ENCODE data around the gene GHR. TPM values are rescaled to one million over a fixed set of nuclear protein-coding genes. Genes with fewer than 3 reads are reported as not detected.

Gene GHR
- total RNA-seq, 1 donor from 2014 or later: 1.3 TPM

- Histone ChIP-seq H3K4me3 (ENCODE audit: low read depth, low read length) (no peak overlapping the region), H3K36me3 (ENCODE audit: control insufficient read depth, insufficient read depth, low read length) (no peaks in the 10 kb centered on the region), H3K27me3 (ENCODE audit: control insufficient read depth, insufficient read depth, low read length) (no peaks in the 10 kb centered on the region)
- TF ChIP-seq, protein P1, sequence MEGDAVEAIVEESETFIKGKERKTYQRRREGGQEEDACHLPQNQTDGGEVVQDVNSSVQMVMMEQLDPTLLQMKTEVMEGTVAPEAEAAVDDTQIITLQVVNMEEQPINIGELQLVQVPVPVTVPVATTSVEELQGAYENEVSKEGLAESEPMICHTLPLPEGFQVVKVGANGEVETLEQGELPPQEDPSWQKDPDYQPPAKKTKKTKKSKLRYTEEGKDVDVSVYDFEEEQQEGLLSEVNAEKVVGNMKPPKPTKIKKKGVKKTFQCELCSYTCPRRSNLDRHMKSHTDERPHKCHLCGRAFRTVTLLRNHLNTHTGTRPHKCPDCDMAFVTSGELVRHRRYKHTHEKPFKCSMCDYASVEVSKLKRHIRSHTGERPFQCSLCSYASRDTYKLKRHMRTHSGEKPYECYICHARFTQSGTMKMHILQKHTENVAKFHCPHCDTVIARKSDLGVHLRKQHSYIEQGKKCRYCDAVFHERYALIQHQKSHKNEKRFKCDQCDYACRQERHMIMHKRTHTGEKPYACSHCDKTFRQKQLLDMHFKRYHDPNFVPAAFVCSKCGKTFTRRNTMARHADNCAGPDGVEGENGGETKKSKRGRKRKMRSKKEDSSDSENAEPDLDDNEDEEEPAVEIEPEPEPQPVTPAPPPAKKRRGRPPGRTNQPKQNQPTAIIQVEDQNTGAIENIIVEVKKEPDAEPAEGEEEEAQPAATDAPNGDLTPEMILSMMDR (IDR thresholded peaks at IDR 0.05; ENCODE audit: insufficient read depth, low read length, severe bottlenecking): no peak
- DNase-seq (ENCODE audit: low read depth) (no peak), FAIRE-seq (no peak)
Observed at GRCh38 chr5:42561656-42562055, 138.4 kb downstream of the GHR start.

- TF ChIP-seq, protein P1 (IDR thresholded peaks at IDR 0.05; ENCODE audit: insufficient read depth, low read length, severe bottlenecking): no peak
- FAIRE-seq (peak; percentile 88), DNase-seq (ENCODE audit: low read depth) (peak; percentile 97)
- no peaks in the 10 kb centered on the region for H3K36me3 ChIP-seq (ENCODE audit: control insufficient read depth, insufficient read depth, low read length)
- no peaks in the 10 kb centered on the region for H3K27me3 ChIP-seq (ENCODE audit: control insufficient read depth, insufficient read depth, low read length)
- H3K4me3 ChIP-seq (ENCODE audit: low read depth, low read length): no peak overlapping the region
Observed at GRCh38 chr5:42564689-42565356, 141.6 kb downstream of the GHR start.

DNA sequence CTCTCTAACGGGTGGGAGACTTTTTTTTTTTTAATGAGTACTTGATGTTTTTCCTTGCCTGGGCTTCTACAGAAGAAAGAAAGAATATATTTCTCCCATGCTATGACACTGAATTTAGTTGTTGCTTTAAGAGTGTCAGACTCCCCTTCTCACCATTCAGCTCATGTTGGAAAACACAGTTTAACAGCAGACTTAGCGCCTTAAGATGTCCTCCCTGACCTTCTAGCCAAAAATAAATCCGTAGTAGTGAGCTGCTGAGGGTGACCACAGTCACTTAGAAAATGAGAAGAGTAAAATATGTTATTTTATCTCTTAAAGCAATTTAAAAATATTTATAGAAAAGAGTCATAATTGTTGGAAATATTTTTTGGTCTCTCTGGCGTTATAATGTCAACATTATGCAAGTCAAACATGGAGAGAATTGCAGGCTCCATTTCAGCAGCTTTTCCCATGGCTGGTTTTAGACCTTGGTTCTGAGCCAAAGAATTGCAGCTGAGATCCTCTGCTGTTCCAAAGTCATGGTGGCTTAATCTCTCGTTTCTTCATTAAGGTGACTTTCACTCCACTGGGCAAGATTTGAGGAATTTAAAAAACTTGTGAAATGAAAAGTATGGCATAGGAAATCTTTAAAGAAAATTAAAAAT lies 143.5 kb downstream of the GHR start:
- TF ChIP-seq, protein P1 (IDR thresholded peaks at IDR 0.05; ENCODE audit: insufficient read depth, low read length, severe bottlenecking): no peak
- Histone ChIP-seq H3K36me3 (ENCODE audit: control insufficient read depth, insufficient read depth, low read length) (no peaks in the 10 kb centered on the region), H3K4me3 (ENCODE audit: low read depth, low read length) (no peak overlapping the region), H3K27me3 (ENCODE audit: control insufficient read depth, insufficient read depth, low read length) (no peaks in the 10 kb centered on the region)
- FAIRE-seq (no peak), DNase-seq (ENCODE audit: low read depth) (no peak)

DNA sequence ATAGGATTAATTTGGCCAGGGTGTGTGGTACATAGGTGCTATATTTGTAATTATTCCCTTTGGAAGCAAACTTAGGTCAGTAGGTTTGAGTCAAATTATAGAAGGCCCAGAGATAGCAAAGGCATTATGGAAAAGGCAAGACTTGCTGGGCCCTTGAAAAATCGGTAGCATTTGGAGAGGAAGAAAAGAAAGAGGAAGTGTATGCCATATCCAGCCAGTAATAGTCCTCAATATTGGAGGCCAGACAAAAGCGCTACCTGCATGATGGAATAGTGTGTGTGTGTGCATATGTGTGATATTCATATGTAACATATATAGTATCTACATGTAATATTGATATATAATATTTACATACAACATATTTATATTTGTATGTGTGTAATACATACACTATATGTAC lies 146.1 kb downstream of the GHR start:
- H3K27me3 ChIP-seq (ENCODE audit: control insufficient read depth, insufficient read depth, low read length): no peaks in the 10 kb centered on the region
- FAIRE-seq (no peak), DNase-seq (ENCODE audit: low read depth) (no peak)
- H3K4me3 ChIP-seq (ENCODE audit: low read depth, low read length): no peak overlapping the region
- TF ChIP-seq, protein P1 (IDR thresholded peaks at IDR 0.05; ENCODE audit: insufficient read depth, low read length, severe bottlenecking): no peak
- no peaks in the 10 kb centered on the region for H3K36me3 ChIP-seq (ENCODE audit: control insufficient read depth, insufficient read depth, low read length)

GRCh38 chr5:42569953-42570548 lies 146.8 kb downstream of the GHR start:
- H3K27me3 ChIP-seq (ENCODE audit: control insufficient read depth, insufficient read depth, low read length): no peaks in the 10 kb centered on the region
- TF ChIP-seq, protein P1 (IDR thresholded peaks at IDR 0.05; ENCODE audit: insufficient read depth, low read length, severe bottlenecking): no peak
- no peak for DNase-seq (ENCODE audit: low read depth)
- no peaks in the 10 kb centered on the region for H3K36me3 ChIP-seq (ENCODE audit: control insufficient read depth, insufficient read depth, low read length)
- no peak for FAIRE-seq
- no peak overlapping the region for H3K4me3 ChIP-seq (ENCODE audit: low read depth, low read length)
